Prostate gland (tissue), 2 donors: ENCODE results near the gene AFDN.

ENCODE experiments used
- POLR2A ChIP-seq: fragments of 450-650 bp; IDR thresholded peaks from one replicate; pipeline ENCODE4 v1.6.1; 2016; ENCODE audit warnings: antibody characterized with exemption, mild to moderate bottlenecking
- TF ChIP-seq, protein P1 (sequence below), 4 experiments: fragments of 200-600 bp in 2 of 4; fragments of 450-650 bp in 2 of 4; sonication (generic) in 2 of 4; IDR thresholded peaks; 1 replicate in 3 of 4; 2 replicates in 1 of 4; pipeline ENCODE4 v1.5.1; 2016 to 2019; ENCODE audit warnings: antibody characterized with exemption in 4 of 4, mild to moderate bottlenecking in 2 of 4, moderate library complexity in 2 of 4

GRCh38 chr6:167919349-167919748, 92.6 kb downstream of the AFDN start:
- TF ChIP-seq, protein P1, sequence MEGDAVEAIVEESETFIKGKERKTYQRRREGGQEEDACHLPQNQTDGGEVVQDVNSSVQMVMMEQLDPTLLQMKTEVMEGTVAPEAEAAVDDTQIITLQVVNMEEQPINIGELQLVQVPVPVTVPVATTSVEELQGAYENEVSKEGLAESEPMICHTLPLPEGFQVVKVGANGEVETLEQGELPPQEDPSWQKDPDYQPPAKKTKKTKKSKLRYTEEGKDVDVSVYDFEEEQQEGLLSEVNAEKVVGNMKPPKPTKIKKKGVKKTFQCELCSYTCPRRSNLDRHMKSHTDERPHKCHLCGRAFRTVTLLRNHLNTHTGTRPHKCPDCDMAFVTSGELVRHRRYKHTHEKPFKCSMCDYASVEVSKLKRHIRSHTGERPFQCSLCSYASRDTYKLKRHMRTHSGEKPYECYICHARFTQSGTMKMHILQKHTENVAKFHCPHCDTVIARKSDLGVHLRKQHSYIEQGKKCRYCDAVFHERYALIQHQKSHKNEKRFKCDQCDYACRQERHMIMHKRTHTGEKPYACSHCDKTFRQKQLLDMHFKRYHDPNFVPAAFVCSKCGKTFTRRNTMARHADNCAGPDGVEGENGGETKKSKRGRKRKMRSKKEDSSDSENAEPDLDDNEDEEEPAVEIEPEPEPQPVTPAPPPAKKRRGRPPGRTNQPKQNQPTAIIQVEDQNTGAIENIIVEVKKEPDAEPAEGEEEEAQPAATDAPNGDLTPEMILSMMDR (IDR thresholded peaks at IDR 0.05) = no peak
- TF ChIP-seq POLR2A = no peak
